Measurements from ENCODE around the gene WNT2B. TPM values are rescaled to one million over a fixed set of nuclear protein-coding genes. Genes with fewer than 3 reads are reported as not detected.

Gene WNT2B
- total and polyA plus RNA-seq, 9 of the 15 experiments (the other 6 are each of a cell fraction or from before 2014, with no cell fraction given), result 0.02 to 0.06 (median 0.04) TPM; not detected in 3

DNA sequence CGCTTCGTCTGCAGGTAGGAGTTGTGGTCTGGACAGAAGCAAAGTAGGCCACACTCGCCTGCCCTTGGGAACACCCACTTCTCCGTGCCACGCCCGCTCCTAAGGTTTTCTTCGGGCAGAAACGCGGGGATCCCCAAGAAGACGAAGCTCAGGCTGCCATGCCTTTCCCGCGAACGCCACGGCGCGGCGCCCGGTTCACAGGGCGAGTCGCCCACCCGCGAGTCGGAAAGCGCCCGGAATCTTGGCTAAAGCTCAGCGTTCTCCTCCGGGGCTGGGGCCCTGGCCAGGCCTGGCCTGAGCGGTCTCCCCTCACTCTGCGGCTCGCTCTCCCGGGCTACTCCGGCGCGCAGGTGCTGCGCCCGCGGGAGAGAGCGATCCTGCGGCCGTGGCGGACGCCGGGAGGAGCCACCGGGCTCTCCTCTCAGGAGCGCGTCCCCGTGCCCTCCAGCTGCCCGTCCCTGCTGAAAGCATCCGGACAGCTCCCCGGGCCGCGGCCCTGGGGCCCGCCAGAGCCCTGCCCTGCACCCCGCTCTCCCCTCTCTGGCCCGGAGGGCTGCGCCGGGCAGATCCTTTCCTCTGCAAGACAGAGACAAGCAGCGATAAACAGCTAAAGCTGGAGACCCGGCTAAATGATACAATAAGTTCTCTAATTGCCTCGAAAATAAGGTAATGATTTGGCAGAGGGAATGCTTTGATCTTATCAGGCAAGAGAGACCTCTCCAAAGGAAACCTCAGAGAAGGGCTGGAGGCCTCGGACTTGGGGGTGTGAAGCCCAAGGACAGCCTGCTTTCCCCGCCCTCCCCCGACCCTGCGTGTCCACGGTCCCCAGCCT, 6.7 kb upstream of the WNT2B start (continued):
- no peak for TF ChIP-seq HDAC6 (IDR thresholded peaks at IDR 0.05; ENCODE audit: low read depth, low read length)
- no peak for TF ChIP-seq FOXA1 (IDR thresholded peaks at IDR 0.05; ENCODE audit: borderline replicate concordance)
- no peak for TF ChIP-seq SIX5 (IDR thresholded peaks at IDR 0.05; ENCODE audit: borderline replicate concordance in 1 of 2, insufficient read depth in 1 of 2, low read depth in 1 of 2, low read length in 2 of 2)
- TF ChIP-seq MYBL2 (IDR thresholded peaks at IDR 0.05; ENCODE audit: low read depth), result no peak
- TF ChIP-seq MYBL2 (CRISPR knock-in tag; IDR thresholded peaks at IDR 0.05; ENCODE audit: borderline replicate concordance), result no peak
- TF ChIP-seq, protein P1, sequence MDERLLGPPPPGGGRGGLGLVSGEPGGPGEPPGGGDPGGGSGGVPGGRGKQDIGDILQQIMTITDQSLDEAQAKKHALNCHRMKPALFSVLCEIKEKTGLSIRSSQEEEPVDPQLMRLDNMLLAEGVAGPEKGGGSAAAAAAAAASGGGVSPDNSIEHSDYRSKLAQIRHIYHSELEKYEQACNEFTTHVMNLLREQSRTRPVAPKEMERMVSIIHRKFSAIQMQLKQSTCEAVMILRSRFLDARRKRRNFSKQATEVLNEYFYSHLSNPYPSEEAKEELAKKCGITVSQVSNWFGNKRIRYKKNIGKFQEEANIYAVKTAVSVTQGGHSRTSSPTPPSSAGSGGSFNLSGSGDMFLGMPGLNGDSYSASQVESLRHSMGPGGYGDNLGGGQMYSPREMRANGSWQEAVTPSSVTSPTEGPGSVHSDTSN (CRISPR knock-in tag; IDR thresholded peaks at IDR 0.05; ENCODE audit: low read depth), result no peak
- TF ChIP-seq, protein P1 (tag; conservative IDR thresholded peaks at IDR 0.05; ENCODE audit: low read depth), result no peak
- TF ChIP-seq ZNF143 (CRISPR knock-in tag; IDR thresholded peaks at IDR 0.05), result no peak
- TF ChIP-seq, protein P2, sequence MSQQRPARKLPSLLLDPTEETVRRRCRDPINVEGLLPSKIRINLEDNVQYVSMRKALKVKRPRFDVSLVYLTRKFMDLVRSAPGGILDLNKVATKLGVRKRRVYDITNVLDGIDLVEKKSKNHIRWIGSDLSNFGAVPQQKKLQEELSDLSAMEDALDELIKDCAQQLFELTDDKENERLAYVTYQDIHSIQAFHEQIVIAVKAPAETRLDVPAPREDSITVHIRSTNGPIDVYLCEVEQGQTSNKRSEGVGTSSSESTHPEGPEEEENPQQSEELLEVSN (IDR thresholded peaks at IDR 0.05; ENCODE audit: borderline replicate concordance in 1 of 2, extremely low read depth in 1 of 2, insufficient read depth in 1 of 2, insufficient read length in 1 of 2, low read depth in 1 of 2, low read length in 1 of 2, poor library complexity in 1 of 2, severe bottlenecking in 1 of 2), result peak in 1 of 2 experiments; percentile 30
- no peak for TF ChIP-seq ZNF282 (CRISPR knock-in tag; IDR thresholded peaks at IDR 0.05)
- TF ChIP-seq, protein P3, sequence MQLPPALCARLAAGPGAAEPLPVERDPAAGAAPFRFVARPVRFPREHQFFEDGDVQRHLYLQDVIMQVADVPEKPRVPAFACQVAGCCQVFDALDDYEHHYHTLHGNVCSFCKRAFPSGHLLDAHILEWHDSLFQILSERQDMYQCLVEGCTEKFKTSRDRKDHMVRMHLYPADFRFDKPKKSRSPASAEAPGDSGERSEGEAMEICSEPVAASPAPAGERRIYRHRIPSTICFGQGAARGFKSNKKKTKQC (CRISPR knock-in tag; IDR thresholded peaks at IDR 0.05), result no peak
- peak; percentile 26; the same call in 1 of the 2 replicates for TF ChIP-seq ZBTB7A (IDR thresholded peaks at IDR 0.05; ENCODE audit: borderline replicate concordance, control insufficient read depth, low read depth, low read length)
- TF ChIP-seq NBN (IDR thresholded peaks at IDR 0.05; ENCODE audit: low read depth), result no peak
- TF ChIP-seq RAD21 (CRISPR knock-in tag; conservative IDR thresholded peaks at IDR 0.05 in 1 of 2, IDR thresholded peaks at IDR 0.05 in 1 of 2), result peak; percentile 56 to 84
- TF ChIP-seq ZNF436 (CRISPR knock-in tag; IDR thresholded peaks at IDR 0.05), result no peak
- TF ChIP-seq, protein P4, sequence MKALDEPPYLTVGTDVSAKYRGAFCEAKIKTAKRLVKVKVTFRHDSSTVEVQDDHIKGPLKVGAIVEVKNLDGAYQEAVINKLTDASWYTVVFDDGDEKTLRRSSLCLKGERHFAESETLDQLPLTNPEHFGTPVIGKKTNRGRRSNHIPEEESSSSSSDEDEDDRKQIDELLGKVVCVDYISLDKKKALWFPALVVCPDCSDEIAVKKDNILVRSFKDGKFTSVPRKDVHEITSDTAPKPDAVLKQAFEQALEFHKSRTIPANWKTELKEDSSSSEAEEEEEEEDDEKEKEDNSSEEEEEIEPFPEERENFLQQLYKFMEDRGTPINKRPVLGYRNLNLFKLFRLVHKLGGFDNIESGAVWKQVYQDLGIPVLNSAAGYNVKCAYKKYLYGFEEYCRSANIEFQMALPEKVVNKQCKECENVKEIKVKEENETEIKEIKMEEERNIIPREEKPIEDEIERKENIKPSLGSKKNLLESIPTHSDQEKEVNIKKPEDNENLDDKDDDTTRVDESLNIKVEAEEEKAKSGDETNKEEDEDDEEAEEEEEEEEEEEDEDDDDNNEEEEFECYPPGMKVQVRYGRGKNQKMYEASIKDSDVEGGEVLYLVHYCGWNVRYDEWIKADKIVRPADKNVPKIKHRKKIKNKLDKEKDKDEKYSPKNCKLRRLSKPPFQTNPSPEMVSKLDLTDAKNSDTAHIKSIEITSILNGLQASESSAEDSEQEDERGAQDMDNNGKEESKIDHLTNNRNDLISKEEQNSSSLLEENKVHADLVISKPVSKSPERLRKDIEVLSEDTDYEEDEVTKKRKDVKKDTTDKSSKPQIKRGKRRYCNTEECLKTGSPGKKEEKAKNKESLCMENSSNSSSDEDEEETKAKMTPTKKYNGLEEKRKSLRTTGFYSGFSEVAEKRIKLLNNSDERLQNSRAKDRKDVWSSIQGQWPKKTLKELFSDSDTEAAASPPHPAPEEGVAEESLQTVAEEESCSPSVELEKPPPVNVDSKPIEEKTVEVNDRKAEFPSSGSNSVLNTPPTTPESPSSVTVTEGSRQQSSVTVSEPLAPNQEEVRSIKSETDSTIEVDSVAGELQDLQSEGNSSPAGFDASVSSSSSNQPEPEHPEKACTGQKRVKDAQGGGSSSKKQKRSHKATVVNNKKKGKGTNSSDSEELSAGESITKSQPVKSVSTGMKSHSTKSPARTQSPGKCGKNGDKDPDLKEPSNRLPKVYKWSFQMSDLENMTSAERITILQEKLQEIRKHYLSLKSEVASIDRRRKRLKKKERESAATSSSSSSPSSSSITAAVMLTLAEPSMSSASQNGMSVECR (CRISPR knock-in tag; IDR thresholded peaks at IDR 0.05), result peak; percentile 58
- TF ChIP-seq ZNF212 (CRISPR knock-in tag; IDR thresholded peaks at IDR 0.05), result no peak
- TF ChIP-seq HIVEP1 (CRISPR knock-in tag; IDR thresholded peaks at IDR 0.05), result no peak

Data from K562 (cell line).